GM18909 (cell line): ENCODE results near the gene HOXB13.

Source experiments
- ATAC-seq: cut with Tn5 transposase; IDR thresholded peaks from one replicate; pipeline ENCODE4 v1.9.1; 2021; ENCODE audit warnings: mild to moderate bottlenecking; ENCODE audit not compliant: unreplicated experiment, poor library complexity

HOXB13 gene

DNA sequence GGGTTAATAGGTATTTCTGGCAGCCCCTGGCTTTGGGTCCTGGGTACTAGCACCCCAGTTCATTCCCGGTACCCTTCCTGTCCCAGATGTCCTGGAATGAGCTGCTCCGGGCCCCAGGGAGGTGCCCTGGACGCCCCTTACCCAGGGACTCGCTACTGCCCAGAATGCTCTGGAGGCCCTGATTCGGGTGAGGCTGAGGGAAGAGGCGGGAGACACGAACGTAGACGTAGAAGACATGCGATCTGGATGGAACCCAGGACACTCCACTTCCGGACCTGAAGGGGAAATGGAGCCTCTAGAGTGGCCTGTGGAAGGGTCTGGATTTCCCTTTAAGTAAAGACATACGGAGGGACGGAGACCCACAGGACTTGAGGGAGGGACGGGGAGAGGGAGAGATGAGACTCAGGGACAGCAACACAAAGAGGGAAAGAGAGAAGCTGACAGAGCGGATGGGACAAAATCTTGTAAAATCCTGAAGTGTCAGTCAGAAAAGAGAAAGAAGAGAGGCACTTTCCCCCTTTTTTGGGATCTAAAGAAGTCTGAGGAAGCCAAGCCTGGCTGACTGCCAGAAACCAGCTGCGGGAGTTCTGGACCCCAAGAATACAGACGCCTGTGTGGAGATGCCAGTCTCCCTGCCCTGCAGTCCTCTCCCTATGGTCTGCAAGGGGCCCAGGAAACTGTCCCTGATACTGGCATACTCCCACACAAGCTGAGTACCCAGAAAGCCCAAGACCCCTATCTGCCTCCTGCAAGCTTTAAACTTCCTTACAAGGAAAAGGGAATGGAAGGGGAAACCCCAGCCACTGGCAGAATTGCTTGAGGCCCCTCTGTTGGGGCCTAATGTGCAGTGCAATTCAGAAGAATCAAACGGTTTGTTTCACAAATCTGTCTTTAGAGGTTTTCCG, 1.0 kb upstream of the HOXB13 start:
- no peak for ATAC-seq

DNA sequence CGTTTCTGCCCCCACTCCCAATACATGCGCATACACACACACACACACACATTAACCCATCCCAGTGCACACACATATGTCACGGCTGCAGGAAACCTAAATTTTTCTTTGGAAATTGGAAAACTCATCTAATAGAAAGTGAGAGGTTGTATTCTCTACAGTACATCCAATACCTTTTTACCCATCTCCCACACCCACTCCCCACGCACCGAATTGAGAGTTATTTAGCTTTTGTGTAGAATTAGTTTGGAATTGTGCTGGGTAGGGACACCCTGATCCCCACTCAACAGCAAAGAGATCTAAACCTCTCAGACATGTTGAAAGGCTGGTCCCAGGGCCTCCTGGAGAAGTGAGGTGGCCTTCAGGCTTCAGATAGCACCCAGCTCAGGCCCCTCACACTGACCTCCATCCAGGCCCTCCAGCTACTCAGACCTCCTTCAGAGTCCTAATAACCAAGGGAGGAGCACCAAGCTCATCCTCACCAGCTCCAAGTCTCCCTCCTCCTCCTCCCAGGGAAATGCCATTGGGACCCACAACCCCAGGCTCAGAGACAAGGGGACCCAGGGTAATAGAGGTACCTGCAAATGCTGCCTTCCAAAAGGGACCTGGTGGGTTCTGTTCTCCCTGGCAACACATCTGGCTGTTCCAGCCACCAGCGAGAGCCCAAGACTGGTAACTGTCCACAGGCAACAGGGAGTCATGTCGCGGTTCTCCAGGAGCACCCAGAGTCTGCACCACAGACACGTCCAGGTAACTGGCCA, 955 bp downstream of the HOXB13 start:
- ATAC-seq = no peak

DNA sequence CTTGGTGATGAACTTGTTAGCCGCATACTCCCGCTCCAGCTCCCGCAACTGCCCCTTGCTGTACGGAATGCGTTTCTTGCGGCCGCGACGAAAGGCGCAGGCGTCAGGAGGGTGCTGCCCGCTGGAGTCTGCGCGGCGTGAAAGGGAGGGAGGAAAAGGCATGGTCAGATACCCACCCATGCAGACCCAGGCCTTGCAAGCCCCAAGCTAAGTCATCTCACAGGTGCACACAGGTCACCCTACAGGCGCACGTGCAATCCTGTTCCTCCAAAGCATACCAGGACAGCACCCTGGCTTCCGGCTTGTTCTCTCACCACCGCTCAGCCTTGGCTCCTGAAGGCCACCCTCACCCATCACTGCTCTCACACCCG, 1.6 kb downstream of the HOXB13 start:
- ATAC-seq = no peak

DNA sequence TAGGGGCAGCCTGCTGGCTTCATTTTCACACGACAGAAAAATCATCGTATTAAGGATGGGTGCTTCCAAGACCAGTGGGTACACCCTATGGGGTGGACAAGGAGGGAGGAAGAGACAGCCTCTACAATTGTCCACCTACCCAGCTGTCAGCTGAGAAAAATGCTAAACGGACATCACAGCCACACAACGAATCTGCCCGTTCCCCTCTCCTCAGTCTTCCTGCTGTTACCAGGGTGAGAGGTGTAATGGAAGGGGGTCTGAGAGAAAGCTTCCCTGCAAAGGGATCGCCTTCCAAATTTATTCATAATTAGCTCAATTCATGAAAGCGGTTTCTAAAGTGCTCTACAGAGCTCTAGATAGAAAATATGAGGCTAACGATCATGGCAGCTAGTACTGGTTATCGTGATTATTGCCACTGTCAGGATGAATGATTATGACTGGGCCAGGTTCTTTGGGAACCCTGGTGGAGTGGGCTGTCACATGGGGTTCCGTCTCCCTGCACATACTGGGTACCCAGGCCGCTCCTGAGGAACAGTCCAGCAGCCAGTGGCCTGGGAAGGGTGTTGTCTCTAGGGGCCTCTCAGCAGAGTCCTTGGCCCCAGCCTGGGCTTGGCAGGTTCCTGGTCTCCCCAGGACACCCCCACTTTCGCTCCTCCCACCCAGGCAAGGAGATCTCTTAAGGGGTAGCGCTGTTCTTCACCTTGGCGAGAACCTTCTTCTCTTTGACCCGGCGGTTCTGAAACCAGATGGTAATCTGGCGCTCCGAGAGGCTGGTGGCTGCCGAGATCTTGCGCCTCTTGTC, 2.2 kb downstream of the HOXB13 start:
- ATAC-seq = no peak

DNA sequence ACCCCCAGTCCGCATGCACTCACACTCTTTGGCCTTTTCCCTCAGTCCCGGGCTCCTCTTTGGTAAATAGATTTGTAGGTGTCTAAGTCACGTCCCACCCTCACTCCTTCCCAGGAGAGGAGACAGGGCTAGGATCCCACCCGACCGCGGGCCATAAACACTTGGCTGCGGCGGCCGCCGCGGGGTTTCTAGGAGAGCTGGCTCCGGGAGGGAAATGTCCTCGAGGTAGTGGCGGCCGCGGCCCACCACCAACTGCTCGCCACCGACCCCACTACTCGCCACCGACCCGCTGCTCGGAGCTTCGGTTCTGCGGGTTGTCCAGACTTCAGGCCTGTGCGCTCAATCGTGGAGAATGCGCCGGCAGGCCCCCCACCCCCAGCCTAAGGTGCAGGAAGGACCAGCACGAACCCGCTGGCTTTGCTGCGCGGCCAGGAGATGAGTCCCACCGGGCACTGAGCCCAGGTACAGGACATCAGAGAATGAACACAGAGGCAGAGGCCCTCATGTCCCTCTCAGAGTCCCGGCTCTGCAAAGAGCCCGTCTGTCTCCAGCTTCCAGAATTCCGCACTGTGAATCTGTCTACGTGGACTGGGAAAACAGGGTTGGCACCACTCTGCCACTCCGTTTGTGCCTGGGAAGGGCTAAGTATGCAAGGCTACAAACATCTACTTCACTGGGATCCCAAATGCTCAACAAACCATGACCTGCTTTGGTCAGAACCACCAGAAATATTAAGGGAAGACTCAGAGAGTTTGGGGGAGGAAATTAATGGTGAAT, 3.1 kb downstream of the HOXB13 start:
- ATAC-seq = no peak

DNA sequence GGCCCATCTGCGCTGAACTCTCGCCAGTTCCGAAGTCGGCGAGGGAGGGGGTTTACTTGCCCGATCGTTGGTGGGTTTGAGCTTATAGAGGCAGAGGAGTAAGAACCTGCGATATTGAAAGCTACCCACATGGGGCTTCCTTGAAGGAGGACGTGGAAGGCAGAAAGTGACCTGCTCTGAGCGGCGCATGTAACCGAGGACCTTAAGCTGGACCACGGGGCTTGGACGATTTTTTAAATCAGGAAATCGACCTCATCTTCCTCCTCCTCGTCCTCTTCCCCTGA, 3.6 kb downstream of the HOXB13 start:
- no peak for ATAC-seq

DNA sequence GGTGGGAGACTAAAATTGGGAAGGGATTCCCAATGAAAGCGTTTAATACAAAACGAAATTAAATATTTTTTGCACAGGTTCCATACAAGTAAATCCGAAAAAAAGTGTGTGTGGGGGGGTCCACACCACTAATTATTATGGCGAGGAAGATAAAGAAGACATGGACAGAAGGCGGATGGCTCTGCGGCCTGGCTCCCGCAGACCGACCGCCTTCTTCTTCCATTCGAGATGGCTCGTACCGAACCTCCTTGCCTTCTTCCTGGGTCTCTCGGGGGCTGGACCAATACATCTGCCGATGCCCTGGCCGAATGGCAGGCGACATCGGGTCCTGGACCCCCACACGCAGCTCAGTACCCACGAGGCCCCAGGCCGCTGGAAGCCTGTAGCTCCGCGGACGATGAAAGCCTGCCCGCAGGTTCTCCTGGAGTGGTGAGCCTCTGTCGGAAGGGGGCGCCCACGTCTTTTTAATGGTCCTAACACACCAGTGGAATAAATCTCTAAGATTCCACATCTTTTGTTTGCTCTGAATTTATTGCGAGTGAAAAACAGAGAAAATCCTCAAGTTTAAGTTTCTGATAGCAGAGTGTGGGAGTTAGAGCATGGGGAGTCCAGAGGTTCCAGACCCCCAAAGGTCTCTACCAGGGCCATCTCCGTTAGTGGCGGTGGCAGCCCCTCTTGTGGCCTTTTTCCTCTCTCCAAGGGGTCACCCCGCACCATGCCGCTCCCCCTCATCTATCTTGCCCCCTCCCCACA, 4.1 kb downstream of the HOXB13 start:
- ATAC-seq = no peak

DNA sequence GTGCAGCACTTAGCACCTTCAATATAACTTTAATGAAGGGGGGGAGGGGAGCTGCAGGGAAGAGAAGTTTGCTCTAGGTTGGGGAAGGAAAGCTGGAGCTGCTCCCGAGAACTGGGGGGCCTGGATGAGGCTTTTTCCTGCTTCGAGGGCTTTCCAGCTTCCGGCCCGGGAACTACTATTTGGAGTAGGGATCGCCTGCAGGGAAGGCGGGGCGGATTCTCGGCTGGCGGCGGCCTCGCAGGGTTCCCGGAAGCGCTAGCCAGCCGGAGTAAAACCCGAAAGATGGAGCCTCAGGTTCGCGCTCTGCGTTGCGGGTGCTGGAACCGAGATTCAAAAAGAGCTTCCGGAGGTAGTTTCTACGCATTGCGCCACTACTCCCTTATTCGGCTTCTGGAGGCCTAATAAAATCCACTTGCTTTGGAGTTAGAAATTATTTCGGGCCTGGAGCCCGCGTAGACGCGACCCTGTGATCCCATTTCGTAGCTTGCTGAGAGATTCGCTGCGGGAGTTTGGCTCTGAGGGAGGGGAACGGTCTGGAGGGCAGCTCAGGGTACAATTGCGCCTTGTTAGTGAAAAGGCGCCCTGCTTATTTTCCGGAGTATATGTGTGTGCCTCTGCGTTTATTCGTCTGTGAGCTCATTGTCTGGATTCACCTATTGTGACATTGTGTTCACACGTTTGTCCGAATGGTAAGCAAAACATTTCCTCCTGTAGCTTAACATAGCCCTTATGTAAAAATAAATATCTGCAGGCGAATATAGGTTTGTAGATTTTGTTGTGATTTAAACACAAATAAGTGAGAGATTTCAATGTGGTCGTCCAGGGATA, 4.9 kb downstream of the HOXB13 start:
- no peak for ATAC-seq

DNA sequence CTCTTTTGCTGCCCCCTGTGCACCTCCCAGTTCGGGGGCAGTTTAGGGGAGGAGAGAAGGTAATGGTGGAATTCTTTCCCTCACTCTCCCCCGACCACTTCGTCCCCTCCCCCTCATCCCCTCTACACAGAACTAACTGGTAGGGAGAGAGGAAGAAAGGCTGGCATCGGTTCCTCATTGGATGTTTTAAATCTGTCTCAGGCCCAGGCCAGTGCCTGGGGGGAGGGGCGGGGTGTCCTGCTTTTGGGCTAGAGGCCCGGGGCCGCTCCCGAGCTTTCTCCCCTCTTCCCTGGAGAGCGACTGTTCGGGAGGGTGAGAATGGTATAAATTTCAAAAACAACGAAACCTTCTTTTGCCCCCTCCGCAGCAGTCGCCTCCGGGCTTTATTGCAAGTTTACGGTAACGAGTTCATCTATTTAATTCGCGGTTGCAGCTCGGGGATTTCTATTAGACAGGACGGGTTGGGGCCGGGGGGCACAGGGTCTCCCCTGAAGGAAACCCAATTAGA, 5.6 kb downstream of the HOXB13 start, which contains the start of gene PRAC2:
Gene PRAC2, plus strand, starts transcription at position 271 of the 508 bp plus-strand sequence. CDS start 1,226 bp downstream, outside the sequence.
- ATAC-seq = no peak

DNA sequence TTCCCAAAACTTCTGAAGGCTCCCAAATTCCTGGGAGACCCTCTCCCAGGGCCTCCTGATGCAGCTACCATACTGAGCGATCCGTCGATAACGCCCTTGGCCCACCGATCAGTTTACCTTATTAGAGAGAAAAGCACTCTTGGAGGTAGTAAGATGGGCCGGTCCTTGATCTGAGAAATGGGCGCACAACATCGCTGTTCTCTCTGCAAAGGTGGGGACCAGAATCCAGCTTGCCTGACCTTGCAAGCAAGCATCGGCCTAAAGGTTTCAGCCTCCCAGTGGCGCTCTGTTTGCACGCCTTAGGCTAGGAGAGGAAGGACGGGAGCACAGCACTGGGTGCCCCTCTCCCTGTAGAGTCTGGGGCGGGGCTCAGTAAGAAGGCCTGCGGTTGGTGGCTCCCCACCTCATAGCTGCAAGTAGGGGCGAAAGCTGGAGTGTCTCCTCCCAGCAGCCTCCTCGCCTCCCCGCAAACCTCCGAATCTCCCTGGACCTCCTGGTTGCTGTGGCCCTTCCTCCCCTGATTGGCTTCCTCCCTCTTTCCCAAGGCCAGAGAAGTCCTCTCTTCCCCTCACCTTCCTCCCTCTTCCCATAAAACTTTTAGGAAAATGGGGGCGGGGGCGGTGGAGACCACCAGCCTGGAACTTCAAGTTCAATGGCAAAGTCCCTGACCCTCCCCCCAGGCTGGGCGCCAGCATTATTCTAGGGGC, 6.2 kb downstream of the HOXB13 start, which contains the start of gene PRAC1:
Gene PRAC1, minus strand, starts transcription at position 318 of the 707 bp plus-strand sequence. Its CDS starts 126 bp downstream, at position 192.
- ATAC-seq = no peak

DNA sequence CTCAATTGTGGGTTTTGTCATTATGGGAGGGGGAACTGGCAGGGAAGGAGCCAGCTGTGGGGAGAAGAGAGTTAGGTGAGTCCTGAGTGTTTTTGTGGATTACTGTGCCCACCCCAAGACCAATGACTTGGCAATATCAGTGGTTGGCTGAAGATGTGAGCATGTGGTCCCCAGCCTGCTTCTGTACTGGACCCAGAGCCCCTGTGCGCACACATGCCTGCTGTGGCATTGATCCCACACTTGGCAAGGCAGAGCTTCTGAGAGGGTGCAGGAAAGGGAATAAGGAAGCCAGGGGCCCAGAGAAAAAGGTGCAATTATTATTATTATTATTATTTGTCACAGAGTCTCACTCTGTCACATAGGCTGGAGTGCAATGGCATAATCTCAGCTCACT, 7.5 kb downstream of the HOXB13 start:
- no peak for ATAC-seq

DNA sequence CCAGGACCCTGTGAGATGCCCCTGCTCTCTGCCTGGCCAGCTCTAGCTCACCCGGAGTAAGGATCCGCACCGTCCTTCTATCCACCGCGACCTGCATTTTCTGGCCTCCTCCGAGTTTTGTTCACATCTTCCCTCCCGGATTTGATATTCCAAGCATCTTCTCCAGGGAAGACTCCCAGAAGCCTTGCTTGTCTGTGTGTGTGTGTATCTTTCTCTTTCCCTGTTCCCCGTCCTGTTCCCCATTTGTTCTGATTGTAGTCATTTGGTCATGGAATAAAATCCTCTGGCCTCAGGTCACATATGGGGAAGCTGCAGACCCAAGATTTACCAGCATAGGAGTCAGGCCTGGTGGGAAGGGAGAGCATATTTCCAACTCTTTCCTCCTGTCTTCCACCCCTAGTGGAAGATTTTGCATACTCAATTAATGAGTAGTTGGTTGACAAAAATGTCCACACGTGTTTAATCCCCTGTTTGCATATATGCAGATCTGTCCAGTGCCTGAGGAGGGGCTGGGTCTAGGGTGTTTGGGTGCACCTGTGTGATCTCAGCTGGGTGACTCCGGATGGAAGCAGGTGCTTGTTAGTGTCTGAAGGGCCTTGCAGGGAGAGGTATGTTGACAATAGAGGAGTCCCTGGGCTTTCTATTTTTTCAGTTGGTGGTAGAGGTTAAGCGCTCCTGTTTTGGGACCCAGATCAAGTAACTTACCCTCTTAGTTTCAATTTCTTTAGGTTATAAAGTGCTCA, 8.1 kb downstream of the HOXB13 start:
- ATAC-seq = no peak

DNA sequence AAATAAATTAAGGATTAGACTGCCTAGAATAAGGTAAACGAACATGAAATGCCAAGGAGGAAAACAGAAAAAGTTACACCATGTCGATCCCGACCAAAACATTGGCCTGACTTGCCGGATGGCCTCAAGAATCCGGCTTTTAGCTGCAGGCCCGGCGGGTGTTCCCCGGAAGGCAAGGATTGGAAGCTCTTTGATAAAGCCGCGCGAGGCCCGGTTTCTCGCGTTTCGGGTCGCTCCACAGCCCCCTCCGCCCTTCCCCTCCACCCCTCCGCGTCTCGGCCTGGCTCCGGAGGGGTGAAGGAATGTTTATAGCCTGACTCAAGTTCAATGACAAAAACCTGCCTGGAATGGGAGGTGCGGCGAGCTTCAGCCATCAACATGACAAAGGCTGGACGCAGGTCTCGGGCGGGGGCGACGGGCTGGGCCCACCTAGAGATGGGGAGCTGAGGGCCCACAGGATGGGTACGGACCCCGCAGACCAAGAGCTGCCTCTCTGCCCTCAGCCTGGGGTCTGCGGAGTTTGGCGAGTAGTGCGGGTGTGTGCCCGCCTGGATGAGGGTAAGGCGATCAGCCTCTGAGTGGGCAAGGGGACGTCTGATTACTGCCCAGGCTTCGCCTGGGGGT, 8.8 kb downstream of the HOXB13 start:
- ATAC-seq = no peak

DNA sequence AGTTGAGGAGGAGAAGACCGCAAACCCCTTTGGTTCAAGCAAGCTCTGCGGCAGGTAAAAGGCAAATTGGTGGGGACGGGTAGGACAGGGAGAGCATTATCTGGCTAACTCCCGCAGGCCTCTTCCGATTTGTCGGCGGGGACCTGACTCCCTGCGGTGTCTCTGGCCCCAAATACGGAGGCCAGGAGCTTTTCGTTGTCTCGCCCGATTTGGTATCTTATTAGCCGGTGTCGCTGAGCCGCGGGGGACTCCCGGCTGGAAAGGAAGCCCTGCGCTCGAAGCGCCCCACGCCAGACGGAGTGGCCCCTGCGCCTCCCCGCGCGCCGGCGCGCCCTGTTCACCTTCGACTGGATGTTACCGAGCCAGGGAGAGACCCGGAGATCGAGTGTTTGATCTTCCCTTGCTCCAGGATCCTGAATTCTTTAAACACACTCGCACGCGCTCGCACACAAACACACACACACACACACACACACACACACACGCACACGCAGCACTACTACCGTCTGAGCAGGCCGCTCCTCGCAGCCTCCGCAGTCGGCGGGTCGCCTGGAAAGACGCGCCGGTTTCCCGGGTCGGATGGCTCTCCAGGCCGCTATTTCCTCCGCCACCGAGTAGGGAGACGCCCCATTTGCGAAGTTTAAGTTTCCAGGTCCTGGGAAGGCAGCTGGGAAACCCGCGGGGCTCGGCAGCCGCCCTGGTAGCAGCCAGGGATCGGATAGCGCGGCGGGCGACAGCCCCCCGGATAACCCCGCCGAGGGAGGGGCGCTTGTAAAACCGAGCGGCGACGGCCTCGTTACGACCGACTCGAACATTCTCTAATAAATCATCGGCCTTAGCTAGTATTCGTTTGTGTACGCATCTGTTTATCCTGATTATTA, 9.5 kb downstream of the HOXB13 start:
- ATAC-seq = no peak

DNA sequence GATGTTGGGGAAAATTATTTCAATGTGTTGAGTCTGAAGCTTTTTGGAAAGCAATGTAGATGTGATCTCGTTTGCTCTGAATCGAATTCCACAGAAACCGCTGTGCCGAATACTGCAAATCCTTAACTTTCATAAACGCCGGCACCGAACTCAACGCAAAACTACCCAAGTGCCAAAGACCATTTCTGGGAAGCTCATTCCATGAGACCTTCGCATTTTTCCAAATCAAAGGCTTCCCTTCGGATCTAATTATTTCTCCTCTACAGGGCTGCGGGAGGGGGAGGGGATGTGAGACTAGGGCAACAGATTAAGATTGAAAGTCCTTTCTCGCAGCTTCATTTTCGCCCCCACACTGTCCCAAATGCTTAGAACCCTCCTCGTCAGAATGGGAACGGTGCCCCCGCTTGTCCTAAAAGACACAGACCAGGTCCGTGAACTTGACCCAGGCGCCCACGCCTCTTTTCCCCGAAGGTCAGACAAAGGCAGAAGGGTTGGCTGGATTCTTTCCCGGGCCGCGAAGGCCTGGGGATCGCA, 10.3 kb downstream of the HOXB13 start:
- ATAC-seq = no peak
